ENCODE measurements around the gene ANTXRL. TPM values are rescaled to one million over a fixed set of nuclear protein-coding genes. Genes with fewer than 3 reads are reported as not detected.
A peak's percentile ranks its signal among the peaks of the same experiment; 100 is the strongest.

Gene ANTXRL
- total and polyA plus RNA-seq, 2 of the 8 experiments (the other 6 are each of a cell fraction or from before 2014, with no cell fraction given): not detected

DNA sequence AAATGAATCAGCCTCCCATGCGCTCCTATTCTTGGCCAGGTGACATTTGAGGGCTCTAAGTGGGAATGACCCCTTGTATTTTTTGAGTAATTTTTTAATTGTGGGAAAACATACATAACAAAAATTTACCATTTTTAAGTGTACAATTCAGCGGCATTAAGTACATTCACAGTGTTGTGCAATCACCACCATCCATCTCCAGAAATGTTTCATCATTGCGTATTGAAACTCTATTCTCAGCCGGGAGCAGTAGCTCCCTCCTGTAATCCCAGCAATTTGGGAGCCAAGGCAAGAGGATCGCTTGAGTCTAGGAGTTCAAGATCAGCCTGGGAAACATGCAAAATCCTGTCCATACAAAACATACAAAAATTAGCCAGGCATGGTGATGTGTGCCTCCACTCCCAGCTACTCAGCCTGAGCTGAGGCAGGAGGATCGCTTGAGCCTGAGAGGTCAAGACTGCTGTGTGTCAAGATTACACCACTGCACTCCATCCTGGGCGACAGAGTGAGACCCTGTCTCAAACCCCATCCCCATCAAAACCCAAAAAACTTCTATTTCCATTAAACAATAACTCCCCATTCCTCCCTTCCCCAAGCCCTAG lies 2.5 kb downstream of the ANTXRL start:
- Histone ChIP-seq H2AK5ac (ENCODE audit: low read depth, low read length) (no peak overlapping the region), H3K79me1 (ENCODE audit: low read depth, low read length) (no peaks in the 10 kb centered on the region), H3K79me2 (ENCODE audit: control insufficient read depth in 1 of 2, insufficient read depth in 2 of 2, low read length in 2 of 2) (no peaks in the 10 kb centered on the region), H2BK20ac (ENCODE audit: low read length) (no peak overlapping the region; the same call in 1 of the 2 replicates), H2BK12ac (ENCODE audit: low read depth, low read length) (no peak overlapping the region), H3K18ac (ENCODE audit: extremely low read depth, low read length) (no peak overlapping the region), H3K9me3 (ENCODE audit: insufficient read depth in 2 of 2, low read depth in 1 of 2, low read length in 1 of 2) (no peaks in the 10 kb centered on the region), H4K20me1 (replicated peaks in 1 of 2; ENCODE audit: control insufficient read depth in 1 of 2, insufficient read depth in 2 of 2, low read length in 2 of 2) (peaks cover 0 to 5% of the 10 kb centered on the region in 2 experiments), H2AFZ (ENCODE audit: low read length) (no peak overlapping the region), H4K5ac (ENCODE audit: insufficient read length, low read depth, low read length) (no peak overlapping the region), H3K4me3 (ENCODE audit: extremely low read depth in 1 of 4, insufficient read depth in 2 of 4, low read depth in 3 of 4, low read length in 4 of 4) (no peak overlapping the region), H2BK120ac (replicated peaks; ENCODE audit: low read depth, low read length) (no peak overlapping the region), H4K8ac (ENCODE audit: extremely low read depth, insufficient read depth, low read length) (no peak overlapping the region), H2BK15ac (ENCODE audit: low read length) (no peak overlapping the region), H3K56ac (replicated peaks; ENCODE audit: insufficient read length, low read depth, low read length) (no peak overlapping the region), H3K4me2 (ENCODE audit: insufficient read depth in 1 of 2, low read depth in 2 of 2, low read length in 2 of 2) (no peak overlapping the region), H3K36me3 (ENCODE audit: control insufficient read depth in 2 of 4, insufficient read depth in 4 of 4, low read length in 3 of 4) (no peaks in the 10 kb centered on the region), H3K9ac (replicated peaks in 1 of 4; ENCODE audit: extremely low read depth in 1 of 4, low read depth in 3 of 4, low read length in 3 of 4) (no peak overlapping the region), H3K23me2 (ENCODE audit: low read depth, low read length) (peaks cover 9% of the 10 kb centered on the region), H3K14ac (ENCODE audit: insufficient read length) (no peak overlapping the region), H4K91ac (replicated peaks; ENCODE audit: insufficient read length, low read length) (no peak overlapping the region), H3K27me3 (replicated peaks in 1 of 4; ENCODE audit: control insufficient read depth in 3 of 4, extremely low read depth in 1 of 4, insufficient read depth in 3 of 4, low read length in 3 of 4) (peaks cover 3 to 11% (median 8%) of the 10 kb centered on the region in 4 experiments), H3K4ac (replicated peaks; ENCODE audit: insufficient read length, low read depth, low read length) (no peak overlapping the region), H3K23ac (ENCODE audit: insufficient read length) (no peak overlapping the region), H3K4me1 (replicated peaks in 1 of 4; ENCODE audit: control insufficient read depth in 3 of 4, insufficient read depth in 4 of 4, low read length in 3 of 4) (peaks cover 0 to 7% (median 2%) of the 10 kb centered on the region in 4 experiments; a peak in 2 of 7 replicates), H2BK5ac (ENCODE audit: low read depth, low read length) (no peak overlapping the region), H3K27ac (ENCODE audit: low read depth, low read length) (no peak overlapping the region)
- TF ChIP-seq GABPA (IDR thresholded peaks at IDR 0.05; ENCODE audit: borderline replicate concordance, insufficient read depth, low read length) (no peak), CEBPB (IDR thresholded peaks at IDR 0.05; ENCODE audit: low read depth, low read length) (0 out of 2 replicates have a peak, but pooled peaks have one; percentile 11), HDAC2 (IDR thresholded peaks at IDR 0.05; ENCODE audit: borderline replicate concordance in 1 of 2, low read depth in 2 of 2, low read length in 2 of 2) (no peak), CREB1 (IDR thresholded peaks at IDR 0.05) (no peak)
- 94% methylated on average over 7 of the region's 7 CpGs; no CpG with 5 or more reads in 1 of the 2 experiments for WGBS, 2 experiments (ENCODE audit: extremely low coverage in 1 of 2, insufficient coverage in 1 of 2, insufficient read length in 1 of 2, insufficient replicate concordance in 2 of 2, low coverage in 1 of 2, low lambda C conversion rate in 2 of 2, missing lambda C conversion rate in 1 of 2)
- ChIA-PET POLR2A (ENCODE audit: partially characterized antibody) (no interaction called here), CTCF (ENCODE audit: partially characterized antibody) (interaction anchor here (1.3 to 1.7 kb wide), 3 partner anchors 33 to 60 kb away, joined by 4 read pairs; no protein-coding TSS in a partner anchor)
- no peak for DNase-seq (ENCODE audit: low read depth in 1 of 2, low spot score in 2 of 2)
- FAIRE-seq: no peak

Measured in H1 (cell line).